ENCODE measurements around the gene CD83.

Gene CD83

DNA sequence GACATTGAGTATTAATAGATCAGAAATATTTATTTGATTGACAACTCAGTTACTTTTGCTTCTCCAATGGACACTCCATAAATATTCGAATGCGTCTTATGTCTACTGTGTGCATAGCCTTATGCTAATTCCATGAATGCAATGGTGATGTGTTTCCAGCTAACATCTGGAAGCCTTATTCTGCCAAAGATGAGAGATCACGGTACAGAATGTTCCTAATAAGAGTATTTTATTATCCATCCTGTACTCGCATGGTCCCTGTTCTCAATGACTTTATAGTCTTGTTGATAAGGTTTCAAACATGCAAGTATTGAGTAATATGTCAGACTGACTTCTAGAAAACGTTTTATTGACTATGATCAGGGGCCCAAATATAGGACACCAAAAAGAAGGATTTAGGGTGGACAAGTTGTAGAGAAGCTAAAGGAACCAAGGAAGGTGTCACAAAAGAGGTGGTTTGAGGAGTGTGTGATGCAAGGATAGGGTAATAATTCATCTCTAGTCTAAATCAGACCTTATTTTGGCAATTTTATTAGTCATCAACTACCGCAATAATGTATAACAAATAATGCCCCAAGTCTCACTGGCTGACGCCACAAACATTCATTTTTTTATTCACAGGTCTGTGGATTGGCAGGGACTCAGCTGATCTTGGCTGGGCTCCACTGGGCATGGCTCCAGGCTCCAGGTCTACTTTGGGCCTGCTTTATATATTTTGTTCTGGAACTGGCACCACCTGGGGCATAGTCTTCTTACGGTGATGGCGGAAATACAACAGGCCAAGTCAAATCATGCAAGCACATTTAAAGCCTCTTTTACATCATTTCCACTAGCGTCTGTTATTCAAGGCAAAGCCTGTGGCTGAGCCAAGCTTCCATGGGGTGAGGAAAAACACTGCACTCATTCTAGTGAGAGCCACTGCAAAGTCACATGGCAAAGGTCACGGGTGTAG is 24.5 kb upstream of the CD83 start:
- DNase-seq: peak; percentile 4

DNA sequence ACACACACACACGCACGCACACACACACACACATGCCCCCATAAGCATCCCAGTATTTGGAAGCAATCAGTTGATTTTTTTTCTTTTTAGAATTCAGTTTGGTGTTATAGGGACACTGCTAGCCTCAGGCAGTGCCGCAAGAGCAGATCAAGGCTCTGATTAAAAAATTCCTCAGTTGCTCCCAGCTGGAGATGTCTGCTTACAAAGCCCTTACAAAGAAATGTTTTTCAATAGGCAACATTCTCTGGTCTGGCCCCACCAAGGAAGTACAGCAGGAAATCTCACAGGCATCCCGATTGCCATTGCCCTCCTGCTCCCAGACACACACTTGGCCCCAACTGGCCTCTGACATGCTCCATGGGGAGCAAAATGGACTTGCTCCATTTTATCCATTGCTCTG is 22.9 kb upstream of the CD83 start:
- DNase-seq: no peak

DNA sequence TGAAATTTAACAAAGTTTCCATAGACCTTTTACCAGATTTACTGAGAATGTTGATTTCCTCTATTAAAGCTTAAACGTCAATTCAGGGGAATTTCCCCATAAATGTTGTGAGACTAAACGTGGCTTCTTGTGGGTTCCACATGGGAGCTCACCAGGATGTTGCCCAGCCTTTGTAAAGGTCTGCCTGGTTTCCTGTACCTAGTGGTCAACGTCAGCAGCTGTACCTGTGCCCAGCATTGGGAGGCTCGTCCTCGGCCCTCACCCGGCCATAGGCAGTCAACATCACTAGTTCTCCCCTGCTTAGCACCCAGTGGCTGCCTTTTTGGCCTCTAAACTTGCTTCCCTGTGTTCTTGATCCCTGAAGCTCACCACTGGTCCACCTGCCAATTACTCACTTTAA is 22.1 kb upstream of the CD83 start:
- no peak for DNase-seq

GRCh38 chr6:14100138-14100537 is 17.4 kb upstream of the CD83 start:
- no peak for DNase-seq

- DNase-seq: no peak
Observed at GRCh38 chr6:14100966-14101365, 16.6 kb upstream of the CD83 start.

DNA sequence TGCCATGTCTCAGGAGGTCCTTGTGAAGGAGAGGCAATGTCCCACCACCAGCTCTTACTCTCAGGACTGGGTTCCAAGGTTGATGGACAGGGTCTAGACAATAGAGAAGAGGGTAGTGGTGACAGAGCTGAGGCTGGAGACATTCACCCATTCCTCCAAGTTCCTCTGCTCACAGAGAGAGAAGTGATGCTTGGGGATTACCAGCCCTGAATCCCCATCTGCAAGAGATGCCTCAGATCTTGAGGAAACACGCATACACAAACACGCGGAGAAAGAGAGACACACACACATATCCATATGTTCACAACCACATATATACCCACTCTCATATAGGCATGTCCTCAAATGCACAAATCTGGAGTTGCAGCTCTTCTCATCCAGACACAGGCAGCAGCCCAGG is 15.2 kb upstream of the CD83 start:
- no peak for DNase-seq

DNA sequence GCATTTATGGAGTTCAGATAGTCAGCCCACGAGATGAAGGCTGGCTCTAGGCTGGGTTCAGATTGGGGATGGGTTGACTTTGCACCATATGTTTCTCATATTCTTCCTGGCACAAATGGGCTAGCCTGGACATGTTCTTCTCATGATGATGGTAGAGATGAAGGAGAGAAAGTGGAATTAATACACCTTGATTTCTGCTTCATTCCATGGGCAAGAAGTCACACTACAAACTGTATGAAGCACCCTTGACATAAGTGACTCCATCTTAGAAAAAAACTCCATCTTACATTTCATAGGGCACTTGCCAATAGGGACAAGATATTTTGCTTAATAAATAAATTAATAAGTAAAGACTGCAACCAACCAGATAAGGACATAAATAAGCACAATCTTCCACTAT is 12.0 kb upstream of the CD83 start:
- DNase-seq: no peak

GRCh38 chr6:14107000-14107399 is 10.6 kb upstream of the CD83 start:
- no peak for DNase-seq

- no peak for DNase-seq
Observed at GRCh38 chr6:14107711-14108494, 9.7 kb upstream of the CD83 start.

- no peak for DNase-seq
Observed at GRCh38 chr6:14108571-14109410, 8.8 kb upstream of the CD83 start.

DNA sequence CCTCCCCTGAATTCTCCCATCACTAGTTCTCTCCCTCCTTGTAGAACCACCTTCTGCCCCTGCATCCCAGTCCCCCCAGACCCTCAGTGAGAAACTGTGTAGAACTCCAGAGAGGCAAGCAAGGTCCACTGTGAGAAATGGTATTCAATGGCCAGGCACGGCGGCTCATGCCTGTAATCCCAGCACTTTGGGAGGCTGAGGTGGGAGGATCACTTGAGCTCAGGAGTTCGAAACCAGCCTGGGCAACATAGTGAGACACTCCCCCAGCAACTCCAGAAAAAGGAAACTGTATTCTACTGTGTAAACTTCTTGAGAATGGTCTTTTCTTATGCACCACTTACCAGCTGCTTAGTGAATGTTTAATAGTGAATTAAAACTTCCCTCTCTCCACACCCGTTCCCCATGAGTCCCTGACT is 8.2 kb upstream of the CD83 start:
- no peak for DNase-seq

DNA sequence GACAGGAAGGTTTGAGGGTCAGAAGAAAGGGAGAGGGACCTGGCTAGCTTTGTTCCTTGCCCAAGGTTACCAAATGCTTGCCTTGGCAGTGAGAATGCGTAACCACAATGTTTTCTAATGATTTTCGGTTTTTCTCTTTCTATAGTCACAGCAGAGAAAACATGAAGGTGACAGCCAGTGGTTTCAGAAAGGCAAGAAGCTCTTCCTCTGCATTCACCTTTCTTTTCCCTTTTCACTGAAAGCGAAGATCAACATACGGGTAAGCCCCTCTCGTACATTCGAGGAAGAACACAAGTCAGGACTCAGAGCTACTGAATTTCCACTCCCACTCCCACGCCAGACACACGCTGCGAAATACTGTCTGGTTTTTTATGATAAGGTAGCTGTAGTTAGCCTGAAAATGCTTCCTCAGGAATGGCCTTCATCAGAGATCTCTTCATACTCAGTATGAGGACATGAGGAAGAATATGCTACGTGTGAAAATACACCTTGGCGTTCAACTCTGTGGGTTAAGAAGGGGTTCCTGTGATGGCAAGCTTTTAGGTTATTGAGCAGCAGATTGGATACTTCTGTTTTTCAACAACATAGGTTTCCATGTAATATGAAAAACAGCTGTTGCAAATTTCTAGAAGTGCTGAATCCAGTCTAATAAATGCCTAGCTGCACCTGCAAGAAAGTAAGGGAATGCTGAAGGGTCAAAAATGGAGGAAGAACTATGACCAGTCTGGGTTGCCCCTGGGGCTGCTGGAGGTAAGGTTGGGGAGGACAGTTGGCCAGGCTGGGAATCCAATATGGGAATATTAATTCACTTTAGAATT is 7.4 kb upstream of the CD83 start:
- DNase-seq: no peak

- no peak for DNase-seq
Observed at GRCh38 chr6:14113976-14114375, 3.6 kb upstream of the CD83 start.

GRCh38 chr6:14118091-14118439 is 493 bp downstream of the CD83 start:
- no peak for DNase-seq

GRCh38 chr6:14118446-14118845 is 874 bp downstream of the CD83 start:
- no peak for DNase-seq

GRCh38 chr6:14119784-14120183 is 2.2 kb downstream of the CD83 start:
- no peak for DNase-seq

DNA sequence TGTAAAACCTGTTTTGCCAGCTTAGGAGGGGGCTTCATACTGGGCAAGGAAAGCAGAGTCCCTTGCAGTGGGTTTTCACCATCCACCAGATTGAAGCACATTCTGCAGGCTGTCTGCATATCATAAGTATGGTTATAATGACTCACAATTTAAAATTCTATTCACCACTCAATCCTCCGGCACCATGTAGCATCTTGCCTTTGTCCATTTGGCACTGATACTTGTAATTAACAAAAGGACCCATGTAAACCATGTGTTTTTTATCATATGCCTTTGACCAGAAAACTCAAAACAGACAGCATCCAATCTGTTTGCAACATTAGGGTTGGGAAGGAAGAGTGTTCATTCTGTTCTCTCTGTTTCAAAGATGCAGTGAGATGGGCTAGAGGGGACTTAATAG is 3.0 kb downstream of the CD83 start:
- no peak for DNase-seq

DNA sequence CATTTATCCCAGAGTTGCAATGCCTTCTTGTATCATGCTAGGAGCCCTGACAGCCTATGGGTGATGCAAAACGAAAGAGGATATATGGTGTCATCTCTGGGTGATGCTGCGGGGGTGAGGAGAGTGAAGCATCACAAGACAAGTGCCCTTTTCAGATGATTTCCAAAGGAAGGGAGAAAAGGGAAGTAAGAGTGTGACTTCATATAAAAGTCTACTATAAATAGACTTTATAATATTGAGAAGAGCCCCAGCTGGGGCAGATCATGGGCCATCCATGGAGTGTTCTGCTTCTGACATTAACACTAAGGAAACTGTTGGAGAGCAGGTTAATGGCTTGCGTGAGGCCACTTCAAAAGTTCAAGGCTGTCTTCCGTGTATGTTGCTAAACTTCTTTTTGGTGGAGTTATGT is 4.4 kb downstream of the CD83 start:
- no peak for DNase-seq

DNA sequence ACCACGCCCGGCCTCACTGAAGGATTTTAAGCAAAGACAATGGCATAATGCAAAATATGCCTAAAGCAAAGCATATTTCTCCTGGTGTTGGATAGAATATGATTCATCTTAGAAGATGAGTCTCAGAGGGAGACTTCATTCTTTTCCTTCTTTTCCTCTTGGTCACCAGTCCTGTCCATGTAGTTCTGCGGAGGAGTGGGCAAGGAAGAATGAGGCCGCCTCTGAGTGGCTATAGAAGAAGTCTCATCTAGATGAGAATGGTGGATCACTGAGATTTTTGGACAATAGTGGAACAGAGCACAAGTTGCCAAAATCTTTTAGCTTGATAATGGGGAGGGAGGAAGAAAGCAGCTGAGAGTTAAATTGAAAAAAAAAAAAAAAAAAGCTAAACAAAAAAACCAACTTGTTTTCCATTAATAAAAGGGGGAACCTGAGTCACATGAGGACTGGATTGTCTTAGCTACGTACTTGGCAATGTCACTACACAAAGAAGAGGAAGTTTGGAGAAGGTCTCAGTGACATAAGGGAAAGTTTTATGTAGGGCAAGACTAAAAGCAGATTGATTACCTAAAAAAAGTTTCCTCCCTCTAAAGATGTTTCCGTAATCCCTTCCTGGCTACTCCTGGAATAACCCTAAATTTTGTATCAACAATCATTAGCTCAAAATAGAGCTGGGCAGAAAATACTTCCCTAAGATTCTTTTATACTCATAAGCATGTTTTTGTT is 6.0 kb downstream of the CD83 start:
- DNase-seq: no peak

GRCh38 chr6:14125346-14125745 is 7.8 kb downstream of the CD83 start:
- no peak for DNase-seq

DNA sequence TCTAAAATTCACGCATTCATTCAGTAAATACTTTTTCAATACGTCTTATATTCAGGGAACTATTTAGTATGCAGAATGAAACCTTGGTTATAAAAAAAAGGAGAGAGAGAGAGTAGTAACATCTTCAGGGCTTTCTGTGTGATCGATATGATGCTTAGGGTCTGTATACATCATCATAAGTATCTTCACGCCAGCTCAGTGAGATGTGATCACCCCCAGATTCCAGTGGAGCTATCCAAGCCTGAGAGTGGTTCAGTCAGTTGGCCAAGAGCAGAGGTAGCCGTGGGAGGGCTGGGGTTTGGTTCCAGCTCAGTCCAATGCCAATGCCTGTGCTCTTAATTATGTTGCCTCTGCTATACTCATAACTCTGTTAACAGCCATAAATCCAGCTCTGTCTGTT is 8.6 kb downstream of the CD83 start:
- DNase-seq: no peak

GRCh38 chr6:14127611-14128010 is 10.0 kb downstream of the CD83 start:
- DNase-seq: no peak
